ENCODE results near the gene ASB10. TPM values are rescaled to one million over a fixed set of nuclear protein-coding genes. Genes with fewer than 3 reads are reported as not detected.

The ASB10 gene
- total and polyA plus RNA-seq, 2 of the 4 experiments (the other 2 are of a cell fraction): not detected

GRCh38 chr7:151140826-151141225, 46.2 kb downstream of the ASB10 start:
- H3K9ac ChIP-seq (ENCODE audit: low read depth, low read length): no peak overlapping the region
- H2BK15ac ChIP-seq (ENCODE audit: low read depth, low read length): no peak overlapping the region
- H3K18ac ChIP-seq (ENCODE audit: low read depth, low read length): no peak overlapping the region
- BruUV-seq (replicated peaks): no TSS peak
- no peak overlapping the region for H3K27ac ChIP-seq (ENCODE audit: insufficient read depth, low read length)
- H3K9me3 ChIP-seq (ENCODE audit: control insufficient read depth, insufficient read depth, low read length): no peaks in the 10 kb centered on the region
- no peak overlapping the region for H3K4ac ChIP-seq (ENCODE audit: low read depth, low read length)
- TF ChIP-seq POLR2A (IDR thresholded peaks at IDR 0.05; ENCODE audit: low read depth, low read length) (no peak), NFE2L2 (IDR thresholded peaks at IDR 0.05; ENCODE audit: low read depth, low read length) (no peak), SMC3 (IDR thresholded peaks at IDR 0.05; ENCODE audit: low read depth, low read length) (no peak), USF2 (IDR thresholded peaks at IDR 0.05; ENCODE audit: low read depth, low read length) (no peak), ELK1 (IDR thresholded peaks at IDR 0.05; ENCODE audit: borderline replicate concordance, low read depth, low read length) (no peak), MXI1 (IDR thresholded peaks at IDR 0.05; ENCODE audit: borderline replicate concordance, low read depth, low read length) (no peak), RCOR1 (IDR thresholded peaks at IDR 0.05; ENCODE audit: insufficient replicate concordance, low read length) (no peak), CEBPB (IDR thresholded peaks at IDR 0.05; ENCODE audit: low read depth, low read length) (no peak), CHD1 (IDR thresholded peaks at IDR 0.05; ENCODE audit: low read depth, low read length) (no peak), MAFK (IDR thresholded peaks at IDR 0.05; ENCODE audit: low read depth, low read length) (no peak), CTCF (conservative IDR thresholded peaks at IDR 0.05; ENCODE audit: low read depth, low read length) (no peak), RFX5 (IDR thresholded peaks at IDR 0.05; ENCODE audit: low read depth, low read length) (no peak), RAD21 (IDR thresholded peaks at IDR 0.05; ENCODE audit: low read length) (no peak), MAZ (IDR thresholded peaks at IDR 0.05; ENCODE audit: borderline replicate concordance, low read depth, low read length) (no peak), FOS (IDR thresholded peaks at IDR 0.05; ENCODE audit: low read depth, low read length) (no peak), BHLHE40 (IDR thresholded peaks at IDR 0.05; ENCODE audit: low read depth, low read length) (no peak)
- 0 out of 2 replicates have a peak, but pooled peaks cover 3% of the 10 kb centered on the region for H3K9me1 ChIP-seq (ENCODE audit: insufficient read depth, low read length)
- ATAC-seq (ENCODE audit: low read depth): no peak
- intact Hi-C loops (cut with micrococcal nuclease) (no loop called here), dilution Hi-C loops (cut with HindIII; ENCODE audit: low sequenced_read_pairs, unreplicated experiment) (no loop called here), in situ Hi-C loops (cut with MboI; ENCODE audit: low sequenced_read_pairs) (no loop called here)
- no peak overlapping the region for H2AK9ac ChIP-seq (replicated peaks; ENCODE audit: low read depth, low read length, poor library complexity)
- peaks cover 71% of the 10 kb centered on the region for H3K36me3 ChIP-seq (ENCODE audit: control insufficient read depth, insufficient read depth, low read length)
- H3K27me3 ChIP-seq (ENCODE audit: control insufficient read depth, insufficient read depth, low read length): no peaks in the 10 kb centered on the region
- no peak overlapping the region for H2BK20ac ChIP-seq (ENCODE audit: low read depth, low read length)
- no peak overlapping the region for H4K8ac ChIP-seq (ENCODE audit: low read depth in 2 of 2, low read length in 2 of 2)
- H3K14ac ChIP-seq (replicated peaks; ENCODE audit: low read depth, low read length): no peak overlapping the region
- POLR2A ChIA-PET (ENCODE audit: unreplicated experiment): no interaction called here
- no peaks in the 10 kb centered on the region for H3K79me1 ChIP-seq (ENCODE audit: low read depth in 1 of 2, low read length in 2 of 2)
- CTCF ChIA-PET: no interaction called here
- no peak overlapping the region for H3K4me3 ChIP-seq (ENCODE audit: insufficient read depth, low read depth, low read length)
- H3K4me2 ChIP-seq (ENCODE audit: low read depth, low read length): no peak overlapping the region
- 100% methylated on average over 4 of the region's 7 CpGs; no CpG with 5 or more reads in 1 of the 2 experiments for WGBS, 2 experiments (ENCODE audit: extremely low coverage in 2 of 2, insufficient read length in 1 of 2)
- no peak overlapping the region for H4K5ac ChIP-seq (ENCODE audit: low read depth, low read length)
- no peak overlapping the region for H4K91ac ChIP-seq (ENCODE audit: insufficient read depth, low read depth, low read length)
- H2AK5ac ChIP-seq (ENCODE audit: low read depth, low read length): no peak overlapping the region
- no peaks in the 10 kb centered on the region for H3K4me1 ChIP-seq (ENCODE audit: control insufficient read depth, insufficient read depth, low read length)
- peaks cover 3% of the 10 kb centered on the region for H4K20me1 ChIP-seq (ENCODE audit: insufficient read depth, low read length)
- no peak for DNase-seq
- H2BK5ac ChIP-seq (ENCODE audit: low read depth, low read length, poor library complexity, severe bottlenecking): no peak overlapping the region
- H3K56ac ChIP-seq (ENCODE audit: extremely low read depth, insufficient read depth, low read length): no peak overlapping the region
- no peak overlapping the region for H2BK120ac ChIP-seq (ENCODE audit: low read depth, low read length)
- H2AFZ ChIP-seq (replicated peaks; ENCODE audit: low read length, poor library complexity): no peak overlapping the region
- no peak overlapping the region for H3K23ac ChIP-seq (ENCODE audit: low read depth, low read length)

All from IMR-90 (cell line).